ENCODE measurements around the gene NTM.

- TF ChIP-seq TCF7L2 (IDR thresholded peaks at IDR 0.05; ENCODE audit: borderline replicate concordance, extremely low read depth, insufficient read depth, insufficient read length) (no peak), EZH2phosphoT487 (IDR thresholded peaks at IDR 0.05; ENCODE audit: borderline replicate concordance) (no peak), EZH2 (IDR thresholded peaks at IDR 0.05) (no peak), JUND (IDR thresholded peaks at IDR 0.05) (no peak), SP1 (IDR thresholded peaks at IDR 0.05; ENCODE audit: low read depth) (no peak), RAD21 (IDR thresholded peaks at IDR 0.05; ENCODE audit: low read depth) (no peak), POLR2A (IDR thresholded peaks at IDR 0.05; ENCODE audit: borderline replicate concordance, extremely low read depth, insufficient read depth, insufficient read length) (no peak)
Observed at GRCh38 chr11:131875611-131876010, 505.2 kb downstream of the NTM start.

All from HCT116 (cell line).